Osteoblast (primary cell): ENCODE data around the gene PLEKHG5. TPM values are rescaled to one million over a fixed set of nuclear protein-coding genes. Genes with fewer than 3 reads are reported as not detected.

ENCODE experiments used
- DNase-seq: peaks from one replicate; pipeline ENCODE4 v3.0.0; 2011; ENCODE audit warnings: low spot score, mixed read lengths; ENCODE audit not compliant: insufficient read length; ENCODE audit errors: missing footprints
- H2AFZ ChIP-seq: 2 replicates; pipeline ENCODE4 v1.6.0; 2011; ENCODE audit warnings: mild to moderate bottlenecking, low read length
- H3K27ac ChIP-seq: 2 replicates; pipeline ENCODE4 v1.5.1; 2011; ENCODE audit warnings: mild to moderate bottlenecking, low read depth, low read length, moderate library complexity
- H3K27me3 ChIP-seq: 2 replicates; pipeline ENCODE4 v1.6.0; 2012; ENCODE audit warnings: mild to moderate bottlenecking, control low read depth, inconsistent platforms, low read length, moderate library complexity; ENCODE audit not compliant: insufficient read depth
- H3K36me3 ChIP-seq: 2 replicates; pipeline ENCODE4 v1.5.1; 2011; ENCODE audit warnings: mild to moderate bottlenecking, low read length, control low read depth, moderate library complexity; ENCODE audit not compliant: insufficient read depth
- H3K4me1 ChIP-seq: 2 replicates; pipeline ENCODE4 v1.5.1; 2011; ENCODE audit warnings: mild to moderate bottlenecking, low read length, control low read depth, moderate library complexity; ENCODE audit not compliant: insufficient read depth
- H3K4me2 ChIP-seq: 2 replicates; pipeline ENCODE4 v1.6.0; 2011; ENCODE audit warnings: mild to moderate bottlenecking, low read length; ENCODE audit not compliant: insufficient read depth
- H3K4me3 ChIP-seq: fragments of 200-600 bp; sonication (generic); 3 replicates; pipeline ENCODE4 v1.5.1; 2012; ENCODE audit warnings: mild to moderate bottlenecking, low read length, inconsistent platforms; ENCODE audit not compliant: insufficient read depth
- H3K79me2 ChIP-seq: 2 replicates; pipeline ENCODE4 v1.6.0; 2012; ENCODE audit warnings: mild to moderate bottlenecking, low read length, control low read depth, inconsistent platforms; ENCODE audit not compliant: insufficient read depth
- H3K9me3 ChIP-seq: 2 replicates; pipeline ENCODE4 v1.5.1; 2011; ENCODE audit warnings: low read depth, low read length, control low read depth
- H4K20me1 ChIP-seq: 2 replicates; pipeline ENCODE4 v1.6.0; 2012; ENCODE audit warnings: mild to moderate bottlenecking, low read length, control low read depth; ENCODE audit not compliant: insufficient read depth
- CTCF ChIP-seq: IDR thresholded peaks from 2 replicates; pipeline ENCODE4 v1.5.1; 2011; ENCODE audit warnings: mild to moderate bottlenecking, low read depth, low read length, moderate library complexity; ENCODE audit errors: extremely low read depth
- total RNA-seq: library from RNA; depleted of rRNA; stranded (reverse); fragments of >200 nt; gene quantifications from 2 replicates; pipeline ENCODE4 v1.2.3, GENCODE V29; 2012

PLEKHG5 gene
- total RNA-seq, 1 donor: 11.2 TPM

- peak; percentile 85 for DNase-seq
- peaks cover 68% of the 10 kb centered on the region for H3K27me3 ChIP-seq
- TF ChIP-seq CTCF: no peak
- no peaks in the 10 kb centered on the region for H3K79me2 ChIP-seq
- H4K20me1 ChIP-seq: peaks cover 6% of the 10 kb centered on the region
- H3K27ac ChIP-seq: no peak within 1 kb of the TSS
- H3K9me3 ChIP-seq: no peaks in the 10 kb centered on the region
- H3K4me1 ChIP-seq: peaks cover 8% of the 10 kb centered on the region
- no peaks in the 10 kb centered on the region for H3K36me3 ChIP-seq
- H2AFZ ChIP-seq: no peak within 1 kb of the TSS
- no peak within 1 kb of the TSS for H3K4me3 ChIP-seq
- no peak within 1 kb of the TSS for H3K4me2 ChIP-seq
These were observed 66.6 kb downstream of the PLEKHG5 start, which contains the start of gene ESPN for GRCh38 chr1:6424619-6425593. Gene ESPN (plus strand): TSS chr1:6424776. CDS start chr1:6424956, 180 bp downstream.

GRCh38 chr1:6424000-6424565 lies 67.4 kb downstream of the PLEKHG5 start:
- Histone ChIP-seq H3K27ac (no peak overlapping the region), H3K4me3 (no peak overlapping the region), H3K4me1 (peaks cover 8% of the 10 kb centered on the region), H3K36me3 (no peaks in the 10 kb centered on the region), H4K20me1 (peaks cover 6% of the 10 kb centered on the region), H3K27me3 (peaks cover 75% of the 10 kb centered on the region), H2AFZ (no peak overlapping the region), H3K9me3 (no peaks in the 10 kb centered on the region), H3K4me2 (no peak overlapping the region), H3K79me2 (no peaks in the 10 kb centered on the region)
- no peak for TF ChIP-seq CTCF
- peak; percentile 92 for DNase-seq

GRCh38 chr1:6423321-6423999 lies 68.0 kb downstream of the PLEKHG5 start:
- peaks cover 80% of the 10 kb centered on the region for H3K27me3 ChIP-seq
- peaks cover 8% of the 10 kb centered on the region for H3K4me1 ChIP-seq
- no peak overlapping the region for H3K4me3 ChIP-seq
- peak; percentile 39 for TF ChIP-seq CTCF
- H3K9me3 ChIP-seq: no peaks in the 10 kb centered on the region
- no peaks in the 10 kb centered on the region for H3K36me3 ChIP-seq
- H3K4me2 ChIP-seq: peak overlapping the region; percentile 4
- H3K27ac ChIP-seq: no peak overlapping the region
- no peak overlapping the region for H2AFZ ChIP-seq
- H3K79me2 ChIP-seq: no peaks in the 10 kb centered on the region
- peaks cover 6% of the 10 kb centered on the region for H4K20me1 ChIP-seq
- peak; percentile 95 for DNase-seq
